ENCODE data around the gene ZNF70. TPM values are rescaled to one million over a fixed set of nuclear protein-coding genes. Genes with fewer than 3 reads are reported as not detected.

Gene ZNF70
- total and polyA plus RNA-seq, 9 of the 15 experiments (the other 6 are each of a cell fraction or from before 2014, with no cell fraction given) = 0.14 to 3.3 (median 1.4) TPM

- Histone ChIP-seq H3K9ac (ENCODE audit: insufficient read depth in 1 of 2, low read depth in 2 of 2, low read length in 2 of 2) (no peak overlapping the region), H3K27me3 (ENCODE audit: control insufficient read depth in 2 of 2, insufficient read depth in 2 of 2, low read length in 2 of 2) (no peaks in the 10 kb centered on the region), H3K9me3 (replicated peaks; ENCODE audit: control insufficient read depth, insufficient read depth, low read depth, low read length) (no peaks in the 10 kb centered on the region), H2AFZ (ENCODE audit: low read depth, low read length) (no peak overlapping the region), H4K20me1 (replicated peaks; ENCODE audit: control insufficient read depth, insufficient read depth, low read length) (no peaks in the 10 kb centered on the region), H3K36me3 (ENCODE audit: control insufficient read depth, insufficient read depth, low read length) (peaks cover 52% of the 10 kb centered on the region; the same call in 2 of the 3 replicates), H3K4me3 (no peak overlapping the region), H3K79me2 (ENCODE audit: control insufficient read depth, insufficient read depth, low read length) (no peaks in the 10 kb centered on the region), H3K27ac (ENCODE audit: extremely low read depth, low read depth, low read length) (no peak overlapping the region), H3K9me1 (ENCODE audit: control insufficient read depth, insufficient read depth, low read length) (no peaks in the 10 kb centered on the region), H3K4me1 (replicated peaks in 1 of 2; ENCODE audit: control insufficient read depth in 2 of 2, insufficient read depth in 2 of 2, low read length in 2 of 2) (peaks cover 0 to 3% of the 10 kb centered on the region in 2 experiments; a peak in 1 of 5 replicates), H3K4me2 (ENCODE audit: insufficient read depth, low read length) (no peak overlapping the region)
- ATAC-seq (no peak), FAIRE-seq (no peak), DNase-seq (ENCODE audit: extremely low read depth in 1 of 4, low spot score in 3 of 4) (no peak)
- BruUV-seq (replicated peaks) = no TSS peak
- intact Hi-C loops (cut with micrococcal nuclease) (no loop called here), in situ Hi-C loops (cut with MboI) (no loop called here)
- 88% methylated on average over 2 of the region's 3 CpGs for WGBS (ENCODE audit: insufficient coverage, low coverage, missing lambda C conversion rate)
- ChIA-PET POLR2A (interaction anchor here (1.2 kb wide), 1 partner anchor 45 kb away, joined by 3 read pairs; no protein-coding TSS in a partner anchor), CTCF (ENCODE audit: low intra/inter-chr PET ratio) (no interaction called here)
- no peak for TF ChIP-seq RAD21 (CRISPR knock-in tag; conservative IDR thresholded peaks at IDR 0.05 in 1 of 2, IDR thresholded peaks at IDR 0.05 in 1 of 2)
- no peak for TF ChIP-seq ZNF707 (CRISPR knock-in tag; conservative IDR thresholded peaks at IDR 0.05)
- no peak for TF ChIP-seq C11orf30 (IDR thresholded peaks at IDR 0.05; ENCODE audit: low read depth)
- TF ChIP-seq CHCHD3 (CRISPR knock-in tag; IDR thresholded peaks at IDR 0.05) = no peak
- TF ChIP-seq EZH2 (IDR thresholded peaks at IDR 0.05; ENCODE audit: borderline replicate concordance, low read depth, low read length) = no peak
- no peak for TF ChIP-seq ZNF143 (CRISPR knock-in tag; IDR thresholded peaks at IDR 0.05)
- TF ChIP-seq ZC3H11A (IDR thresholded peaks at IDR 0.05; ENCODE audit: low read depth, low read length) = no peak
- no peak for TF ChIP-seq SMAD1 (IDR thresholded peaks at IDR 0.05; ENCODE audit: low read depth, low read length, partially characterized antibody)
- TF ChIP-seq MEF2A (IDR thresholded peaks at IDR 0.05; ENCODE audit: control insufficient read depth, low read depth, low read length) = no peak
- no peak for TF ChIP-seq ZBTB9 (CRISPR knock-in tag; IDR thresholded peaks at IDR 0.05)
- no peak for TF ChIP-seq BRF1 (IDR thresholded peaks at IDR 0.05; ENCODE audit: borderline replicate concordance, extremely low read depth, insufficient read length)
- TF ChIP-seq COPS2 (conservative IDR thresholded peaks at IDR 0.05) = no peak
- no peak for TF ChIP-seq ZNF277 (CRISPR knock-in tag; IDR thresholded peaks at IDR 0.05; ENCODE audit: borderline replicate concordance)
These were observed 55.8 kb downstream of the ZNF70 start for GRCh38 chr22:23695141-23695540.

Measured in K562 (cell line).